Fibroblast of skin of right quadriceps (primary cell): ENCODE results near the gene TMPRSS11E.
"Not testable (repeated sequence)": the region's sequence is repeated elsewhere in the genome, so short reads cannot be mapped to it uniquely, and the experiment has no call there.

Experiments
- DNase-seq: peaks from one replicate; pipeline ENCODE4 v3.0.0-alpha.2; 2013

TMPRSS11E gene

DNA sequence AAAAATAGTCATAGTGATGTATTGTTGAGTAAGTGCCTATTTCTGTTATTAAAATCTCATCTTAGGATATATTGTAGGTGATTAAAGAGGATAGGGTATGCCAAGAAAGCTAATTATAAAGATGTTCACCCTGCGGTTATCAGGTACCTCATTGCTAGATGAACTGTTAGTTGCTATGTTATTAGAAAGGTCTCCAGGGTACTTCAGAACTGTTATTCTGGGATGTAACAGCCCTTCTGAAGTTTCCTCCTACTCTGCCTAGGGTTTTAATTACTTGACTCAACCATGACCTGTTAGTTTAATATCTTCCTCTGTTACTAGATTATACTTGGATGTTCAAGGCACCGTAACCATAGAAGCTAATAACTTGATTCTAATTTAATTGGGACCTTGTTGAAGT is 15.4 kb downstream of the TMPRSS11E start:
- no peak for DNase-seq

DNA sequence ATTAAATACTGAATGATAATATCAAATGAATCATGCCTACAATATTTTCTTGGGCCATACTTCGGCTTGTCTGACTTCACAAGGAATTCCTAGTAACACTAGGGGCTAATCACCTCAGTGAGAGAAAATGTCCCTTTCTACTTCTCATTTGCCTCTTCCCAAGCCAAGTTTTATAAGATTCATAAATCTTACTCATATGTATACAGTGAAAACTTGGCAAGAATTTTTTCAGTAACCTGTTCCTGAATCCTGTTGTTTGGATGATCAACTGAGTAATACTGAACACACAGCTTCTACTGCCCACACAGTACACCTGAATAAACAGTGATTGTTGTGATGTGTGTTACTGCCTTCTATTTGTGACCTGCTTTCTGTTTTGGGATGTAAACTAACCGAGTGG is 16.5 kb downstream of the TMPRSS11E start:
- DNase-seq: peak; percentile 4

- DNase-seq: no peak
These were observed 17.8 kb downstream of the TMPRSS11E start for GRCh38 chr4:68465058-68465457.

DNA sequence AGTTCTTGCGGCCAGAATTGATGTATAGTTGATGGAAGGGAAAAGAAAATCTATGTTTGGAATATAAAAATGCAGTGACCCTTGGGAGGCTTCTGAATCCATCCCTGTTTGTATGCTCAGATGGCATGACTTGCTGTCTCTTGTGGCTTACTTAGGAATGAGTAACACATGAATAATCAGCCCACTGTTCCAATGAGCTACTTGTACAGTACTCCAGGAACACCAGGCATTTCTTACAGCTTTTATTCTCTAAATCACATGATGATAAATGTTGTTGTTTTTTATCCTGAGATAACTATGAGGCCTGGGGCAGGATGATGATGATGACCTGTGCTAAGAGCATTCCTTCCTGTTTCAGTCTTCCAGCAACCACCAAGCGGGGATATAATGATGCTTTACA is 18.9 kb downstream of the TMPRSS11E start:
- DNase-seq: peak; percentile 72

DNA sequence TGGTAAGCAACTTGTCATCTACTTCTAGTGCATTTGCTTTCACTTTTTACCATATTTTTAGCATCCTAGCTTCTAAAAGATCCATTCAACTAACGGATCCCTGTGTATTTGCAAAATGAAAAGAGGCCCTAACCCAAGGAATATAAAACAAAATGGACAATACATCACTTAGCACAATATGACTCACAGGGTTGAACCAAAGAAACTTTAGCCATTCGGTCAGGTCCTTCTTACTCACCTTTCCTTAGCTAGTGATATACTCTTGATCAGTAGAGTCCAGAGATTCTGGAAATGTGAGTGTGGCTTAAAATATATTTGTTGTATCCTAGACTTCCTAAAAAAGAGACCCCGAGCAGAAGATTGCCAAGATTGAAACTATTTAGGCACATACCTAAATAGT is 19.5 kb downstream of the TMPRSS11E start:
- DNase-seq: no peak

DNA sequence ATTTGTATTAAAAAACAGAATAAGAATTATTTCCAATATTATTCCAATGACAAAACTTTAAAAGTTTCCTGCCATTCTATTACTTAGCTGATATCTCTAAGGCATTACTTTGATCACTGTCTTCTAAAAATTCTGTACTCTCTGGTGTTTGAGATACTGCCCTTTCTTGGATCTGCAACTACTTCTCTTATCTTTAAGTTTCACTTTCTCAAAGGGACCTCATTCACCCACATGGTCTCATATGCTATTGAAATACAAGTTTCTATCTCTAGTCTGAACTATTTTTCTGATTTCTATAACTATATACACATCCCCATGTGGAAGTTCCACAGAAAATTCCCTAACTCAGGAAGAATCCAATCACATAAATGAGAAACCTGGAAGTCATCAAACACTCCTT is 22.2 kb downstream of the TMPRSS11E start:
- DNase-seq: no peak

DNA sequence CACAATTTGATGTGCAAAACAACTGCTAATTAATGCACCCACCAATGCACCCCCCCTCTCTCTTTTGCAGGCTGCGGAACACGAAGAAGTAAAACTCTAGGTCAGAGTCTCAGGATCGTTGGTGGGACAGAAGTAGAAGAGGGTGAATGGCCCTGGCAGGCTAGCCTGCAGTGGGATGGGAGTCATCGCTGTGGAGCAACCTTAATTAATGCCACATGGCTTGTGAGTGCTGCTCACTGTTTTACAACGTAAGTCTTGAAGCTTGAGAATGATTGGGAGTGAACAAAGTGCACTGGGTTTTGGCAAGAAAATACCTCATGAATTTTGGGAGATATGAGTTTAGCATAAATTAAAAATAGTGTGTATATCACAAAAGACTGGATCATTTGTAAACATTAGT is 28.9 kb downstream of the TMPRSS11E start:
- DNase-seq: peak; percentile 39

DNA sequence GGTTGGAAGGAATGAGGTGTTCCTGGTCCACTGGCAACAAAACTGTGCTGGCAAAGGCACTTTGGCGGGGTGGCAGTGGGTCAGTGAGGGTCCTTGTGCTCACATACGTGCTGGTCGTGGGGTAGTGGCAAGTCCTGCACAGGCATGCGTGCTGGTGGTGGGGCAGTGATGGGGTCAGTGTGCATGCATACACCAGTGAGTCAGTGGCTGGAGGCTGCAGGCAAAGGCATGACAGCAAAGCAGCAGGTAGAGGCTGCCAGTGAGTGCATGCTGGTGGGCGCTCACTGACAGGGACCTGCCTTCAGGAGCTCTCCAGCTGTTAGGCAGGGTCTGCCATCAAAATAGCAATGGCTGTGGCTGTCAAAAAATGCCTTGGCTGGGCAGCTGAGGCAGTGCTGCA is 42.1 kb downstream of the TMPRSS11E start:
- no peak for DNase-seq

DNA sequence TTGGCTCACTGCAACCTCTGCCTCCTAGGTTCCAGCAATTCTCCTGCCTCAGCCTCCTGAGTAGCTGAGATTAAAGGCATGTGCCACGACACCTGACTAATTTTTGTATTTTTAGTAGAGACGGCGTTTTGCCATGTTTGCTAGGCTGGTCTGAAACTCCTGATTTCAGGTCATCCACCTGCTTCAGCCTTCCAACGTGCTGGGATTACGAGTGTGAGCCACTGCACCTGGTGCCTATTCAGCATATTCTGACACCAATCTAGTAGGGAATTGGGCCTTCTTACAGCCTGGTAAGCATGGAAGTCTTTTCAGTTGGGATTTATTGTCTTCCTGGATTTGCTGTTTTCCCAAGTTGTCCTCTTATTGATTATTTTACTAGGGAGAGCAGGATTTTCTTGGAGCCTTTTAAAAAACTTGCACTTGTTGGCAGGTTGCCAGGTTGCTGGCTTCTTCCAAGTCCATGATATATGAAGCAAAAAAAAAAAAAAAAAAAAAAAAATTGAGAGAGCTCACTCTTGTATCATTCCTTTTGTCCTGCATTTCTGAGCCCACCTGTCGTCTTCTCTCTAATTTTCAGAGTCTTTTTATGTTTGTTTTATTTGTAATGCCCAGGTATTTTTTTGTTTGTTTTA is 43.7 kb downstream of the TMPRSS11E start:
- DNase-seq: no peak

GRCh38 chr4:68494688-68495087 is 47.4 kb downstream of the TMPRSS11E start:
- no peak for DNase-seq

DNA sequence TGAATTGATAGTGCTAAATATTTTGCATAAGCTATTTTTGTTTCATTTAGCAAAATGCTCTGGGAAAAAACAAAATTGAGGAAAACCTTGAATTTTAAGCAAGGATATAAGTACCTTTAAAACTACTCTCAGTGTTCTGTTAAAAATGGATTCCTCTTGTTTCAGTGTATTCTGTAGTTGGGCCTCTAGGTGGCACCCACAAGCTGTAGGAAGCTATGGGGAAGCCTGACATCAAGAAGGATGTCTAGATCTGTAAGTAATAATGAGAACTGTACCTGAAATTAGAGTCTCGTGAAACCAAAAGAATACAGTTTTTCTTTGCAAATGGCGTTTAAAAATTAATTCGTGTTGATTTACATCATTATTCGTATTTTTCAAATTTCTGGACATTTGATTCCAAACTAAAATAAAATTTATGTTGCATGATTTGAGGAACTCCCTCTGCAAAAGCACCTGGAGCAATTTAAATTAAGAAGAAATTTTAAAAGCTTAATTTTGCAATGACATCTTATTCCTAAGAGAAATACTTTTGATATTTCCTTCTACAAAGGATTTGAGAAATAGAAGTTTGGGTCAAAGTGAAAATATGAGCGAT is 51.2 kb downstream of the TMPRSS11E start:
- DNase-seq: peak; percentile 42

GRCh38 chr4:68499021-68499420 is 51.8 kb downstream of the TMPRSS11E start:
- no peak for DNase-seq

DNA sequence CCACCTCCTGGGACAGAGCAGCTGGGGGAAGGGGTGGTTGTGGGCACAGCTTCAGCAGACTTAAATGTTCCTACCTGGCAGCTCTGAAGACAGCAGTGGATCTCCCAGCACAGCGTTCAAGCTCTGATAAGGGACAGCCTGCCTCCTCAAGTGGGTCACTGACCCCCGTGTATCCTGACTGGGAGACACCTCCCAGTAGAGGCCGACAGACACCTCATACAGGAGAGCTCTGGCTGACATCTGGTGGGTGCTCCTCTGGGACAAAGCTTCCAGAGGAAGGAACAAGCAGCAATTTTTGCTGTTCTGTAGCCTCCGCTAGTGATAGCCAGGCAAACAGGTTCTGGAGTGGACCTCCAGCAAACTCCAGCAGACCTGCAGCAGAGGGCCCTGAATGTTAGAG is 56.2 kb downstream of the TMPRSS11E start:
- not testable (repeated sequence) for DNase-seq

DNA sequence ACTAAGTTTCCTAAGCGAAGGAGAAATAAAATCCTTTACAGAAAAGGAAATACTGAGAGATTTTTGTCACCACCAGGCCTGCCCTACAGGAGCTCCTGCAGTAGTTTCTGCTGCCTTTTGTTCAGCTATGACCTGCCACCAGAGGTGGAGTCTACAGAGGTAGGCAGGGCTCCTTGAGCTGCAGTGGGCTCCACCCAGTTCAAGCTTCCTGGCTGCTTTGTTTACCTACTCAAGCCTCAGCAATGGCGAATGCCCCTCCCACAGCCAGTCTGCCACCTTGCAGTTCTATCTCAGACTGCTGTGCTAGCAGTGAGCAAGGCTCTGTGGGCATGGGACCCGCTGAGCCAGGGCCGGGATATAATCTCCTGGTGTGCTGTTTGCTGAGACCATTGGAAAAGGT is 57.6 kb downstream of the TMPRSS11E start:
- DNase-seq: not testable (repeated sequence)

DNA sequence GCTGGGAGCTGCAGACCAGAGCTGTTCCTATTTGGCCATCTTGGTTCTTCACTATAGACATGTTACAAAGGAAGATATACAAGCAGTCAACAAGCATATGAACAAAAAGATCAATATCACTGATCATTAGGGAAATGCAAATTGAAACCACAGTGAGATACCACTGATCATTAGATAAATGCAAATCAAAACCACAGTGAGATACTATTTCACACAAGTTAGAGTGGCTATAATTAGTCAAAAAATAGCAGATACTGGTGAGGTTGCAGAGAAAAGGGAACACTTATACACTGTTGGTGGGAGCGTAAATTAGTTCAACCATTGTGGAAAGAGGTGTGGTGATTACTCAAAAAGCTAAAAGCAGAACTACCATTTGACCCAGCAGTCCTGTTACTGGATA is 58.2 kb downstream of the TMPRSS11E start:
- DNase-seq: not testable (repeated sequence)

- no peak for DNase-seq
These were observed 71.6 kb downstream of the TMPRSS11E start for GRCh38 chr4:68518889-68519288.

DNA sequence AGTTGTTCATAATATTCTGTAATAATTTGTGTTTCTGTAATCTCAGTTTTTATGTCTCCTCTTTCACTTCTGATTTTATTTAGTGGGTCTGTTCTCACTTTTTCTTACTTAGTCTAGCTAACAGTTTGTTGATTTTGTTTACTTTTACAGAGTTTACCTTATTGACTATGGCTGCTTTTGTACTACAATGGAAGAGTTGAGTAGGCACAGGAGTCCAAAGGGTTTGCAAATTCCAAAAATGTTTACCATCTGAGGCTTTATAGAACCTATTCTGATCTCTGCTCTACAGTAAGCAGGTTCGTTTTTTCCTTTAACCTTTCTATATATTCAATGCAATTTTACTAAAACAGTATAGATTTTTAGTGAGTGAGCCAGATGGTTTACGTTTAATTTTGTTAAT is 73.7 kb downstream of the TMPRSS11E start:
- DNase-seq: no peak

- not testable (repeated sequence) for DNase-seq
These were observed 75.0 kb downstream of the TMPRSS11E start for GRCh38 chr4:68522232-68522631.

- no peak for DNase-seq
These were observed 88.7 kb downstream of the TMPRSS11E start for GRCh38 chr4:68535974-68536373.

DNA sequence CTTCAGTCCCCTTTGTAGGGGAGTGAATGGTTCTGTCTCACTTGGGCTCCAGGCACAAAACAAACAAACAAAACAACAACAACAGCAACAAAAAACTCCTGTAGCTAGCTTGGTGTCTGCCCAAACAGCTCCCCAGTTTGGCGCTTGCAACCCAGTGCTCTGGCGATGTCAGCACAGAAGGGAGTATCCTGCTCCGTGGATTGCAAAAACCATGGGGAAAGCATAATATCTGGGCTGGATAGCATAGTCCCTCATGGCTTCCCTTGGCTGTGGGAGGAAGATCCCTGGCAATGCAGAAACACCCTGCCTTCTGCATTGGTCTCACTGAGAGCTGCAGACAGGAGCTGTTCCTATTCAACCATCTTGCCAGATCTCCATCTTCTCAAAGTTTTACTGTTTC is 89.1 kb downstream of the TMPRSS11E start:
- DNase-seq: no peak

GRCh38 chr4:68542742-68543141 is 95.5 kb downstream of the TMPRSS11E start:
- not testable (repeated sequence) for DNase-seq
